ENCODE results near the gene ELMO1.

The ELMO1 gene

GRCh38 chr7:36905841-36906240 is 542.8 kb downstream of the ELMO1 start:
- no peak for ATAC-seq (ENCODE audit: low read depth)
- no peak for TF ChIP-seq CTCF (IDR thresholded peaks at IDR 0.05; ENCODE audit: poor library complexity, severe bottlenecking)
- no peaks in the 10 kb centered on the region for H3K9me3 ChIP-seq (ENCODE audit: severe bottlenecking)

GRCh38 chr7:36904802-36905201 is 543.9 kb downstream of the ELMO1 start:
- no peaks in the 10 kb centered on the region for H3K27me3 ChIP-seq (ENCODE audit: insufficient read depth, poor library complexity, severe bottlenecking)
- H3K9me3 ChIP-seq (ENCODE audit: severe bottlenecking): no peaks in the 10 kb centered on the region
- DNase-seq (ENCODE audit: low spot score) (no peak), ATAC-seq (ENCODE audit: low read depth) (no peak)
- no peak overlapping the region for H3K27ac ChIP-seq (ENCODE audit: poor library complexity, severe bottlenecking)
- H3K4me1 ChIP-seq (ENCODE audit: insufficient read depth, poor library complexity, severe bottlenecking): no peaks in the 10 kb centered on the region
- TF ChIP-seq CTCF (IDR thresholded peaks at IDR 0.05; ENCODE audit: poor library complexity, severe bottlenecking): no peak
- no peaks in the 10 kb centered on the region for H3K36me3 ChIP-seq (ENCODE audit: low read depth)
- no peak overlapping the region for H3K4me3 ChIP-seq (ENCODE audit: severe bottlenecking)

More at GRCh38 chr7:36905841-36906240, 542.8 kb downstream of the ELMO1 start:
- no peak for DNase-seq (ENCODE audit: low spot score)
- Histone ChIP-seq H3K4me3 (ENCODE audit: severe bottlenecking) (no peak overlapping the region), H3K36me3 (ENCODE audit: low read depth) (no peaks in the 10 kb centered on the region), H3K4me1 (ENCODE audit: insufficient read depth, poor library complexity, severe bottlenecking) (no peaks in the 10 kb centered on the region), H3K27me3 (ENCODE audit: insufficient read depth, poor library complexity, severe bottlenecking) (no peaks in the 10 kb centered on the region), H3K27ac (ENCODE audit: poor library complexity, severe bottlenecking) (no peak overlapping the region)

GRCh38 chr7:36904101-36904500 is 544.6 kb downstream of the ELMO1 start:
- Histone ChIP-seq H3K4me1 (ENCODE audit: insufficient read depth, poor library complexity, severe bottlenecking) (no peaks in the 10 kb centered on the region), H3K36me3 (ENCODE audit: low read depth) (no peaks in the 10 kb centered on the region), H3K9me3 (ENCODE audit: severe bottlenecking) (no peaks in the 10 kb centered on the region), H3K4me3 (ENCODE audit: severe bottlenecking) (no peak overlapping the region), H3K27me3 (ENCODE audit: insufficient read depth, poor library complexity, severe bottlenecking) (no peaks in the 10 kb centered on the region), H3K27ac (ENCODE audit: poor library complexity, severe bottlenecking) (no peak overlapping the region)
- no peak for TF ChIP-seq CTCF (IDR thresholded peaks at IDR 0.05; ENCODE audit: poor library complexity, severe bottlenecking)
- DNase-seq (ENCODE audit: low spot score) (no peak), ATAC-seq (ENCODE audit: low read depth) (no peak)

GRCh38 chr7:36900988-36901710 is 547.5 kb downstream of the ELMO1 start:
- DNase-seq (ENCODE audit: low spot score) (no peak), ATAC-seq (ENCODE audit: low read depth) (no peak)
- no peak for TF ChIP-seq CTCF (IDR thresholded peaks at IDR 0.05; ENCODE audit: poor library complexity, severe bottlenecking)
- no peaks in the 10 kb centered on the region for H3K36me3 ChIP-seq (ENCODE audit: low read depth)
- H3K27ac ChIP-seq (ENCODE audit: poor library complexity, severe bottlenecking): no peak overlapping the region
- H3K4me3 ChIP-seq (ENCODE audit: severe bottlenecking): no peak overlapping the region
- H3K4me1 ChIP-seq (ENCODE audit: insufficient read depth, poor library complexity, severe bottlenecking): no peaks in the 10 kb centered on the region
- no peaks in the 10 kb centered on the region for H3K27me3 ChIP-seq (ENCODE audit: insufficient read depth, poor library complexity, severe bottlenecking)
- no peaks in the 10 kb centered on the region for H3K9me3 ChIP-seq (ENCODE audit: severe bottlenecking)

GRCh38 chr7:36898186-36898585 is 550.5 kb downstream of the ELMO1 start:
- Histone ChIP-seq H3K4me3 (ENCODE audit: severe bottlenecking) (no peak overlapping the region), H3K27ac (ENCODE audit: poor library complexity, severe bottlenecking) (no peak overlapping the region), H3K9me3 (ENCODE audit: severe bottlenecking) (no peaks in the 10 kb centered on the region), H3K27me3 (ENCODE audit: insufficient read depth, poor library complexity, severe bottlenecking) (no peaks in the 10 kb centered on the region), H3K4me1 (ENCODE audit: insufficient read depth, poor library complexity, severe bottlenecking) (no peaks in the 10 kb centered on the region), H3K36me3 (ENCODE audit: low read depth) (no peaks in the 10 kb centered on the region)
- no peak for TF ChIP-seq CTCF (IDR thresholded peaks at IDR 0.05; ENCODE audit: poor library complexity, severe bottlenecking)
- no peak for ATAC-seq (ENCODE audit: low read depth)
- no peak for DNase-seq (ENCODE audit: low spot score)

Measured in RWPE2 (cell line).